Tibial nerve (tissue), 3 donors: ENCODE measurements around the gene HIPK2.

Experiments used
- CTCF ChIP-seq, 5 experiments: fragments of 200-600 bp in 3 of 5; fragments of 450-650 bp in 2 of 5; sonication (generic) in 3 of 5; IDR thresholded peaks; one replicate each; pipeline ENCODE4 v1.5.1; 2016 to 2019; ENCODE audit warnings: antibody characterized with exemption in 5 of 5, mild to moderate bottlenecking in 3 of 5, moderate library complexity in 2 of 5
- POLR2A ChIP-seq, 2 donors: fragments of 450-650 bp; IDR thresholded peaks; one replicate each; pipeline ENCODE4 v1.6.1; 2017; ENCODE audit warnings: antibody characterized with exemption in 2 of 2, mild to moderate bottlenecking in 2 of 2, moderate library complexity in 2 of 2

GRCh38 chr7:139647814-139648390 lies 129.9 kb downstream of the HIPK2 start:
- no peak for TF ChIP-seq CTCF (IDR thresholded peaks at IDR 0.05)
- no peak for TF ChIP-seq POLR2A (IDR thresholded peaks at IDR 0.05)
